Stimulated activated CD8-positive, alpha-beta memory T cell treated with anti-CD3 and anti-CD28 coated beads, Interleukin-7, amount 100 ng/mL, for 4 hours (primary cell): Measurements from ENCODE around the gene APP.

Source experiments
- DNase-seq, 2 donors: peaks; one replicate each; pipeline ENCODE4 v3.0.0-alpha.2; 2020; ENCODE audit warnings: low read depth in 2 of 2

The APP gene

GRCh38 chr21:26127073-26127814, 43.3 kb downstream of the APP start:
- DNase-seq, result no peak

- no peak for DNase-seq
Measured at GRCh38 chr21:26126168-26126553, 44.4 kb downstream of the APP start.

- no peak for DNase-seq
Measured at GRCh38 chr21:26125433-26126167, 45.0 kb downstream of the APP start.

- DNase-seq, result no peak
Measured at GRCh38 chr21:26124896-26125295, 45.7 kb downstream of the APP start.

- DNase-seq, result no peak
Measured at GRCh38 chr21:26124421-26124833, 46.1 kb downstream of the APP start.

- no peak for DNase-seq
Measured at GRCh38 chr21:26123012-26123411, 47.6 kb downstream of the APP start.

- no peak for DNase-seq
Measured at GRCh38 chr21:26120828-26121227, 49.7 kb downstream of the APP start.

- DNase-seq, result no peak
Measured at GRCh38 chr21:26119906-26120305, 50.7 kb downstream of the APP start.

- no peak for DNase-seq
Measured at GRCh38 chr21:26118938-26119540, 51.5 kb downstream of the APP start.

GRCh38 chr21:26117972-26118367, 52.6 kb downstream of the APP start:
- DNase-seq, result no peak

- no peak for DNase-seq
Measured at GRCh38 chr21:26117324-26117971, 53.1 kb downstream of the APP start.

- no peak for DNase-seq
Measured at GRCh38 chr21:26116456-26117011, 54.0 kb downstream of the APP start.

- no peak for DNase-seq
Measured at GRCh38 chr21:26115899-26116298, 54.7 kb downstream of the APP start.

GRCh38 chr21:26115305-26115704, 55.3 kb downstream of the APP start:
- no peak for DNase-seq

- no peak for DNase-seq
Measured at GRCh38 chr21:26112975-26113374, 57.6 kb downstream of the APP start.

- no peak for DNase-seq
Measured at GRCh38 chr21:26112127-26112742, 58.3 kb downstream of the APP start.

GRCh38 chr21:26110715-26111114, 59.9 kb downstream of the APP start:
- DNase-seq, result no peak

- DNase-seq, result no peak
Measured at GRCh38 chr21:26107429-26107828, 63.1 kb downstream of the APP start.

GRCh38 chr21:26106562-26106961, 64.0 kb downstream of the APP start:
- DNase-seq, result no peak

- DNase-seq, result no peak
Measured at GRCh38 chr21:26105819-26106218, 64.8 kb downstream of the APP start.

- DNase-seq, result no peak
Measured at GRCh38 chr21:26100573-26100972, 70.0 kb downstream of the APP start.
